ENCODE measurements around the gene CACNA2D4.
"Not testable (repeated sequence)": the region's sequence is repeated elsewhere in the genome, so short reads cannot be mapped to it uniquely, and the experiment has no call there.

Gene CACNA2D4, protein sequence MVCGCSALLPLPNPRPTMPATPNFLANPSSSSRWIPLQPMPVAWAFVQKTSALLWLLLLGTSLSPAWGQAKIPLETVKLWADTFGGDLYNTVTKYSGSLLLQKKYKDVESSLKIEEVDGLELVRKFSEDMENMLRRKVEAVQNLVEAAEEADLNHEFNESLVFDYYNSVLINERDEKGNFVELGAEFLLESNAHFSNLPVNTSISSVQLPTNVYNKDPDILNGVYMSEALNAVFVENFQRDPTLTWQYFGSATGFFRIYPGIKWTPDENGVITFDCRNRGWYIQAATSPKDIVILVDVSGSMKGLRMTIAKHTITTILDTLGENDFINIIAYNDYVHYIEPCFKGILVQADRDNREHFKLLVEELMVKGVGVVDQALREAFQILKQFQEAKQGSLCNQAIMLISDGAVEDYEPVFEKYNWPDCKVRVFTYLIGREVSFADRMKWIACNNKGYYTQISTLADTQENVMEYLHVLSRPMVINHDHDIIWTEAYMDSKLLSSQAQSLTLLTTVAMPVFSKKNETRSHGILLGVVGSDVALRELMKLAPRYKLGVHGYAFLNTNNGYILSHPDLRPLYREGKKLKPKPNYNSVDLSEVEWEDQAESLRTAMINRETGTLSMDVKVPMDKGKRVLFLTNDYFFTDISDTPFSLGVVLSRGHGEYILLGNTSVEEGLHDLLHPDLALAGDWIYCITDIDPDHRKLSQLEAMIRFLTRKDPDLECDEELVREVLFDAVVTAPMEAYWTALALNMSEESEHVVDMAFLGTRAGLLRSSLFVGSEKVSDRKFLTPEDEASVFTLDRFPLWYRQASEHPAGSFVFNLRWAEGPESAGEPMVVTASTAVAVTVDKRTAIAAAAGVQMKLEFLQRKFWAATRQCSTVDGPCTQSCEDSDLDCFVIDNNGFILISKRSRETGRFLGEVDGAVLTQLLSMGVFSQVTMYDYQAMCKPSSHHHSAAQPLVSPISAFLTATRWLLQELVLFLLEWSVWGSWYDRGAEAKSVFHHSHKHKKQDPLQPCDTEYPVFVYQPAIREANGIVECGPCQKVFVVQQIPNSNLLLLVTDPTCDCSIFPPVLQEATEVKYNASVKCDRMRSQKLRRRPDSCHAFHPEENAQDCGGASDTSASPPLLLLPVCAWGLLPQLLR
- total RNA-seq = 12.9 to 18.1 reads per million in 2 donors

DNA sequence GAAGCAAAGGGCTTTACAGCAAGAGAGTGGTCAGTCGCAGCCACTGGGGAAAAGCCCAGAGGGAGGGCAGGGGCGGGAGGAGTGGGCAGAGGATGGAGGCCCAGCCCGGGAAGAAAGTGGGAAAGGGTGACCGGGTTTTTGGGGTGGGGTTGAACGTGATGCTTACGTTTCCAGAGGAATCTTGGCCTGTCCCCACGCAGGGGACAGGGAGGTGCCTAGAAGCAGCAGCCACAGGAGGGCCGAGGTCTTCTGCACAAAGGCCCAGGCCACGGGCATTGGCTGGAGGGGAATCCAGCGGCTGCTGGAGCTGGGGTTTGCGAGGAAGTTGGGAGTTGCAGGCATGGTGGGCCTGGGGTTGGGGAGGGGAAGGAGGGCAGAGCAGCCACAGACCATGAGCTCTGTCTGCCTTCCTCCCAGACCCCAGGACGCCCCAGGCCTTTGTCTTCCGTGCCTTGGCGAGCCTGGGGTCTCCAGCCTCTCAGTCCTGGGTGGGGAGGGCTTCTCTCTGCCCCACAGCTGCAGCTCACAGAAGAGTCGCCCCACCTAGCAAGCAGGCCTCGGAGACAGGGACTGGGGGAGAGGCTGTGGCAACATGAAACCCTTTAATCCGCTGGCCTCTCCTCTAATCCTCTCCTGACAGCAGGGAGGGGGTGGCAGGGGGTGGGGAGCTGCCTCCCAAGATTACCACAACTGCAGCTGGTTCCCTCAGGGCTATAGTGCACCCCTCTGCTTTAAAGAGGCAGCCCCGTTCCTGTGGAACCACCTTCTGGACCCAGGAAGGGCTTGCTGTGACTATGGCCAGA is at the start of gene CACNA2D4:
Gene CACNA2D4, minus strand, starts transcription at position 572 of the 803 bp plus-strand sequence. Its CDS starts 179 bp downstream, at position 393.
- DNase-seq = no peak

DNA sequence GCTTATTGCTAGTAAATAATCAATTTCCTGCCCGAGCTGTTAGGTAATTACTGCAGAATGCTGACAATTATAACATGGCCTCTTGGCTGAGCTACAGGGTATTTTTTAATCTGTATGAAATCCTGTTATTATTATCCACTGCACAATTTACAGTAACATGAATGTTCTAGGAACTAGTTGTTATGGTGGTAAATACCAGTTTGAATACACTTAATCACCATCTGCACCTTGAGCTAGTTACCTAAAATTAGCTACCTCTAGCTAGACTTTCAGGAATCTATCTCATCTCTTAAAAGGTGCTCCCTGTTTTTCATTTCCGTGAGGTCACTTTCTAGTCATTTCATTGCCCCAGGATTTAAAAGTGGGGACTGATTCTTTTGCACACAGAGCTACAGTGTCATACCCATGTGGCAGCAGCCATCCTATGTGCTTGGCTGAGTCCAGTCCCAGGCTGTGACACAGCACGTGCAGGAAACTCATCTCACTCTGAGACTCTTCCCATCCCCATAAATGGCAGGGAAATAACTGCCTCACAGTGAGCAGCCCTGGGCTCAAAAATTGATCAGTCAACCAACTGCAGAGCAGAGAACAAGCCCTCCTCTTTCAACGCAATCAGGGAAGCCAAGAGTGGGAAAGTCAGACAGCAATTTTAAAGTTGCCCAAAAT is 48.2 kb upstream of the CACNA2D4 start:
- DNase-seq = no peak

DNA sequence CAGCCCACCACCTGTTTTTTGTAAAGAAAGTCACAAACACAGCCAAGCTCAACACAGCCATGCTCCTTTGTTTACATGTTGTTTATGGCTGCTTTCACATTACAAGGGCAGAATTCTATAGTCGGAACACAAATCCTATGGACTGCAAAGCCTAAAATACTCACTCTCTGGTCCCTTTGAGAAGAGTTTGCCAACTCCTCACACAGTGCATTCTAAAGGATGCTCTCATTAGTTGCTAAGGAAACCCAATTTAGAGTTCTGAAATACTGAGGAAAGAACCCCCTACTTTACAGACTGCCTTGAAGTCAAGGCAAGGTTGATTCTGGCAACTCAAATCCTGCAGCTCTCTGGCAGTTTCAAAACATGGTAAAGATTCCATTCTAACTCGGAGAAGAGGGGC is 47.5 kb upstream of the CACNA2D4 start:
- no peak for DNase-seq

DNA sequence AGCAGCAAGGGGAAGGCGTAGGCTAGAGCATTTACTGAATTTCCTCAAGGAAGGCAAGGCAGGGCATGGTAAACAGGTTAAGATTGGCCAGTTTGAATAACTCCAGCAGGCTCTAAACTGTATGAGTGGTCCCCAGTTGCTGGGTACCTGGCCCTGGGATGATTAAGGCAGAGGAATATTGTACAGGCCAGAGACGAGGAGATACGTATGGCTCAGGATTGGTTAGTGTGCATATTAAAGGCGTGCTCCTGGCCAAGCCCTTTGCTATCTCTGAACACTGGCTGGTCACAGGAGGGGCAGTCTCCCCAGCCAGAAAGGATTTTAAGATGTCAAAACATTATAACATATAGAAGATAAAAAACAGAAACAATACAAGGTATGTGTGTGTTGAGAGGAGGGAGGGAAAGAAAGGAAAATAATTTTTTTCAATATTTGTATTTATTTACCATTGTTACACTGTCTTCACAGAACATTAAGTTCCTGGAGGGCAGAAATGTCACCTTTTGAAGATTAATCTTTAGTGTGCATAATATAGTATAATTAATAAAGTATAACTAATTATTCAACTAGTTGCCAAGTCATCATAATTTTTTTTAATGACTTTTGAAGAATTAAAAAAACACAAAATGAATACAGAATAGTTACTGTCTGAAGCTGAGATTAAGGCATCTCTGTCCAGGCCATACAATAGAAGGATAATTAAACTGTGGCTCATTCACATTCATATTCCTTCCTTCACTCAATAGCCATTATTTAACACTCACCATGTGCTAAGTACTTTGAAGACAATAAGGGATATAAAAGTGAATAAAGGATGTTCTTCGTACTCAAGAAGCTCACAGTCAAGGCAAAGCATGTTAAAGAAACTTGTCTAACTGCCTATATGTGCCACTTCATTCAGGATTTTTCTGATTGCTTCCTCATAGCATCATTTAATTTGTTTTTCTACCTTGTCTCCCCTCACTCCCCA is 43.9 kb upstream of the CACNA2D4 start:
- no peak for DNase-seq

DNA sequence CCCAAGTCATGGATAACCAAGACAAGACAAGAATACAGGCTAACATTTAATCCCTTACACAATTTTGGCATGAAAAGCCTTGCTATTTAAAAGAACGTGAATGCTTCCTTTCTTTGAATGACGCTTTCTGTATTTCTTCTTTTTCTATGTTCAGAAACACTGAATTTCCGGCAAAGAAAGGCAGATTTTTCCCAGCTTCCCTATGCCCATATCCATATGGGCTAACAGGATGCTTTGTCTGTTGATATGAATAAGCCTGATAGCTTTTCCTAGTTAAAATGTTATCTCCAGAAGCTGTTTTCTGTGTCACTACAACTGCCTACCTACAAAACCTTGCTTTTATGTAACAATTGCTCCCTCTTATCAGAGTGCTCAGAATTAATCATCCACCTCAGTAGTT is 38.3 kb upstream of the CACNA2D4 start:
- no peak for DNase-seq

DNA sequence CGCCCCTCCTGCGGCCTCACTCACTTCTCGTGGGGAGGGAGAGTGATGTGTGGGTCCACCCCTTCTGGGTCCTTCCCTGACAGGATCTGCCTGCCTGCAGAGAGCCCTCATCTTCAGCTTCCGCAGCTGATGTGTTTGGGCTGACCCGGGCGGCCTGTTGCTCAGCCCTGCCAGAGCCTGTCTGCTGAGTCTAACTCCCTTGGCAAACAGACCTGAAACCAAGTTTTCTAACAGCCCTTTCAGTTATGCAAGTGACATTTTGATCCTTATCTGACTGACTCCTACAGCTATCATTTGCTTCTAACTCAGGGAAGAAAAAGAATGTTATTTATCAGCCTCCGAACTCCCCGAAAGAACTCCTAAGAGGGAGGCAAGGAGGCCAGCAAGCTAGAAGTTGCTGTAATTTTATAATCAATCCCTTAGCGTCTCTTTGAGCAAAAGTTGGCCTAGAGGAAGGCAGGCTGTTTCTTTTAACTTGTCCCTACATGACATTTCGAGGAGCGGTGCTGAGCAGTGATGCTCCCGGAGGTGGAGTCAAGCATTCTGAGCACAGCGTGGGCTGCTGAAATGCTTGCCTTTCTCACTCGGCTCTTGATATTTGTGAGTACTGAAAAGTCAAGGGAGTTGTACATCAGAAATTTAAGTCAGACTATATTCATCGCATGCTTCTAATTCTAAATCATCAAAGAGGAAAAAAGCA is 31.5 kb upstream of the CACNA2D4 start:
- DNase-seq = no peak

DNA sequence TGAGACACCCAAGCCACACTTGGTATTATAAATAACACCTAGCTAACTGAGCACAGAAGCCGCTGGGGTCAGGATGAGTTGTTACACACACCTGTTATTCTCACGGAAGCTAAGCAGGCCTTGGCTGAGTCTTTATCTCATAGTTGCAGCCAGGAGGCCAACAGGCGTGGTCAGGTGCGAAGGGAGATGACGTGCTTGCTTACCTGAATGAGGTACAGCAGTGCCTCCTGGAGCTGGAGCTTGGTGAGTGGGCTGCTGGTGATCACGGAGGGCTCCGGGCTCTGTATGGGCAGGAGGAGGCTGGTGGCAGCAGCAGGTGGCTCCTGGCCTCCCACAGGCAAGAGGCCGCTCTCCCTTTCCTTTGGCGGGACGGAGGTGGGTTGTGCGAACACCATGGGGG is 30.4 kb upstream of the CACNA2D4 start:
- no peak for DNase-seq

DNA sequence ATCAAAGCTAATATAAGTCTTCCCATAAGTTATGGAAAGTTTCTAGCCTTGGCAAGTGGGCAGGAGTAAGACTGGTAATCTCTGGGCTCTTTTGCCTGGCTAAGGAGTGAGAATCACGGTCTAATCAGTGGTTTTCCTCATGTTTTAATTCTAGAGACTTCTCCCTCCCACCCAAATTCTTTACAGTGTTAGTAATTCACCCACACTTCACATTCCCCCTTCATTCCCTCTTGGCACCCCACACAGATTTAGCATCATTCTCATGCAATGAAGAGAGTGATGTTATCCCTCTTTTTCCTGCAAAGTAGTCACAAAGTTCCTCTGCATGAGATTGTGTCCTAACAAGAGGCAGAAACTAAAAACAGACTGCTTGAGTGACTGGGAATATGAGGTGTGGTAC is 28.6 kb upstream of the CACNA2D4 start:
- no peak for DNase-seq

DNA sequence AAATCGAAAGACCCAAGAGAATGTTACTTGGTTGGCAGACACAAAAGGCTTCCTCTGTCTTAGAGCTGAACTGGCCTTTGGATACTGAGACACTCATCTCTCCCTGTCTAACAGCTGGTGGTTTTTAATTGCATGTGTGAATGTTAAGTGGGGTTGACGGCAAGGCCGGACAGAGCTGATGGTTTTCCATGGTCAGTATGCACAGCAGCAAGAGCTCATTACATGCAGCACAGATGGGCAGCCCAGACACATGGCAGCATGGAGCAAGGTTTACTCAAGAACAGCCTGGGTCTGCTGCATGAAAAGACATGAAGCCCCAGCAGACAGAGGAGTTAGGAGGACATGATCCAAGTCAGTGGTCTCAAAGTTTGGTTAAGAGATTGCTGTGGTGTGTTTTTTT is 27.8 kb upstream of the CACNA2D4 start:
- DNase-seq = no peak

DNA sequence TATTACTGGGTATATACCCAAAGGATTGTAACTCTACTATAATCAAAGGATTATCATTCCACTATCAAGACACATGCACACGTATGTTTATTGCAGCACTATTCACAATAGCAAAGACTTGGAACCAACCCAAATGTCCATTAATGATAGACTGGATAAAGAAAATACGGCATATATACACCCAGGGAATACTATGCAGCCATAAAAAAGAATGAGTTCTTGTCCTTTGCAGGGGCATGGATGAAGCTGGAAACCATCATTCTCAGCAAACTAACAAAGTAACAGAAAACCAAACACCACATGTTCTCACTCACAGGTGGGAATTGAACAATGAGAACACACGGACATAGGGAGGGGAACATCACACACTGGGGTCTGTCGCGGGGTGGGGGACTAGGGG is 27.1 kb upstream of the CACNA2D4 start:
- not testable (repeated sequence) for DNase-seq

DNA sequence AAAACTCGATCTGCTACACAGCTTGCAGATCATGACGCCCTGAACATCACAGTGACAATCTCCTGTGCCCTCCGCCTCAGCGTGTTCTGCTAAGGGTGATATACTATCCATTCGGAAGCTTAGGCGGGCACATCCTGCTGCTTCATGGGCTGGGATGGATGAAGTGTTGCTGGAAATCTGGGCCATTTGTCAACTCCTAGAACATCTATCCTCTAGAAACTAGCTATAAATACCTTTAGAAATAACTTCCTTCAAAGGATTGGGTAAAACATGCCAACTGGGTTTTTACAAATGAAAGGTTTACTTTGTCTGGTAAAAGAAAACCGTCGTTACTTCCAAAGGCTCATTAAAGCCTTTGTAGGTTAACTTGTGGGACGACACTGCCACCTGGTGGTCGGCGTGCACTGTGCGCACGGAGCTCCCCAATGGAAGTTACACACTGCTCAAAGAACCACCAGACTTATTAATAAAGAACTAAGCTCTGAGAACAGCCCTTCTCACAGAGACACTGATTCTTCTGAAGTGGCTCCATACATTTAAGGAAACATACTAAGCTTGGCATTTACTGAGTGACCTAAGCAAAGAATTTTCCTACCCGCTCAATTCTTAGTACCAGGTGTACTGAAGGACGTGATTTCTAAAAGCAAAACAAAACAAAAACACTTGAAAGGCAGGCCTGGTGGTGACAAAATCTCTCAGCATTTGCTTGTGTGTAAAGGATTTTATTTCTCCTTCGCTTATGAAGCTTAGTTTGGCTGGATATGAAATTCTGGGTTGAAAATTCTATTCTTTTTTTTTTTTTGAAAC is 21.6 kb upstream of the CACNA2D4 start:
- DNase-seq = peak; percentile 95

DNA sequence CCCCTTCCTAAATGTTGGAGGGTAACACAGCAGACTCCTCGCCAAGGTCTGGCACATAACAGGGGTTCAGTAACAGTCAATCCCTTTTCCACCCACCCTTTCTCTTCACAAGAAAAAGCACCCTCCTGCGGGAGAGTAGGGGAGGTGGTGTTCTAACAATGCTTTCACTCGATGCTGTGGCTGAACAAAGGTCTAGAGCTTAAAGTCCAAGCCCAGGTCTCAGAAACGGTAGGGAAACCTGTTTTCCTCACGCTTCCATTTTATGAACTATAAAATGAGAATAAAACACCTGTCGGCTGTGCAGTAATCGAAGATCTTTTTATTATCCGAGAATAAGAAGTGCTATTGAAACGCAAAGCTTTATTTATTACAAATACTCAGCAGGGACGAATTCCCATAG is 20.9 kb upstream of the CACNA2D4 start:
- no peak for DNase-seq

DNA sequence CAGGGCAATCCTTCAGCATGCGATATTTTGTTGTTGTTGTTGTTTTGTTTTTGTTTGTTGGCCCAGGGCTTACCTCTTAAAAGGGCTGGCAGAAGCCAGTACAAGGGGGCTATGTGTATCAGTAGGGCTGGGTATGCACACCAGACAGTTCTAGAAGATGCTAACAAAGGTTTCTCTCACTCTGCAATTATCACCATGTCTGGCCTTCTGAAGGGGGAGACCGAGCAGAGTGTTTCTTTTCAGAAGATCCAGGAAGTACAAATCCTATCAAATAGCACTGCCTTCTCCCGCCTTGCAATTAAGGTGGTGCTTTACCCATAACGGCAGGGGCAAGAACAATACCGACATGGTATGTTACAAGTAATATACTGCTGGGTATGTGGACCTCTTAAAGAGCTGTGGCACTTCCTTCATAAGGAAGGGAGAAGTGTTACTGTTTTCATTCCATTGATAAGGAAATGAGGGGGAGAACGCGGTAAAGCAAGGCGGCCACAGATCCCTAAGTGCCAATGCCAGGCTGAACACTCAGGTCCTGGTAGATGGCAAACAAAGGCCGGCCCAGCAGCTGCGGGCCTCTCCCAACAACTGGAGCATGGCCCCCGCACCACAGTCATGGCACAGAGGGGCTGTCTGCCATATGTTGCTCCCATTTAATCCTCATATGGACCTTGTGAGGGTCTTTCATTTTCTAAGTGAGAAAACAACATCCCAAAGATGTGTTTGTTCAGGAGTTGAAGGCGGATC is 19.2 kb upstream of the CACNA2D4 start:
- DNase-seq = no peak

DNA sequence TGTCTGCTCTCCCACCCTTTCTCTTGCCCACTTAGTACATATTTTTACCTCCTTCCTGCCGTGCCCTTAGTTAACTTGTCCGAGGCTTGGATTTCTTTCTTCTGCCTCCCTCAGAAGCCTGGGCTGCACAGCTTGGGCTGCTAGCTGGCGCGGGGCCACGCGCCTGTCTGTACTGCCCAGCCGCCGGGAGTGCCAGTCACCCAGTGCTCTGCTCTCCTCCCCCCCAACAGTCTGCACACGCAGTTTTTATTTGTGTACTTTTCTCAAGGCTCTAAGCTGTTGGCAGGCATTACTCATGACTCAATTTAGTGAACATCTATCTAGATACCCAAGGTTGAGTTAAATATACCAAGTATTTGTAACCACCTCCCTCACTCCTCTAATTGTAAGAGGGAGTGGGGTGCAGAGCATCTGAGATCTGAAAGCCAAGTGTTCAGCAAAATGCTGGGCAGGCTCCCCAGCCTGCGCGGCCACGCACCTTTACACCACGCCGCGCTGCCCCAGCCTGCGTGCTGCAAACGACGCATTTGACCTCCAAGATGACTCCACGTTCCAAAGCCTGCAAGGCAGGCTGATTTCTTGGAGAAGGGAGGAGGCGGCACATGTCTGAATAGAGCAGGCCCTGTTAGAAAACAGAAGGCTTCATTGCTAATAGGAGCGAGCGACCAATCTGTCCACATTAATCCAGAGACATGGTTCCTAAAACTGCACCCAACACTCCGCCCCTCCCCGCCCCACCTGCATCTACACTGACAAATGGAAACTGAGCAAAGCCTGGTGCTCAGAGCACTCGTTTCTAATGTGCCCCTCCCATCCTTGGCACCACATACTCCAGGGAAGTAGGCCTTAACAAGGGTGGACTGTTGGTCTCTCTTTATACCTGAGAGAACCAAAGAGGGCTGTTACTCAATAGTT is 18.2 kb upstream of the CACNA2D4 start:
- no peak for DNase-seq

DNA sequence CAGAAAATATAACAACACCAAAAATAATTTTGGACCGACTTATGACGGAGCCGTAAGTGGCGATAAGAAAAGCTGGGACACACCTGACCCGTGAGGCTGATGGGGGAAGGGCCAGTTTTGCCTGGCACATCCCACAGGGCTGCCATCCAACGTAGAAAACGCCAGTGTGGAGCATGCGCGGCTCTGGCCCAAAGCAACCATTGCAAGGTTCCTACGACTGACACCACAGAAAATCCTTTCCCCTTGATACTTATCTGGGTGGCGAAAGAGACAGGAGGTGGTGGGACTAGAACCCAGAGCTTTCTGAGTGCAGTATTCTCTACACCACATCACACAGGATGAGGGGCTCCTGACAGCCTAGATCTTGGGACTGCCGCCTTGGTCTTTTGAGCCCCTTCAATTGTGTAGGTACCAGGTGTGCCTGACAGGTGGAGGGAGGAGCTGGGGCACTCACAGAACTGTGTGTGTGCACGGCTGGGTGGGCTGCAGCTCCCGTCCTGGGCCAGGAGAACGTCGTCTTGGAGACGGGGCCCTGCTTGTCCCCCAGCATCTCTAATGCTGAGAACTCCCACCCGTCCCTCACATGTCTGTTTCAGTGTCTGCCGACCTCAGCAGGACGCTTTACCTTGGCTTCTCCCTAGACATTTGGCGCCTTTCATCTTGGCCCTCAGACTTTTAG is 17.4 kb upstream of the CACNA2D4 start:
- DNase-seq = no peak

DNA sequence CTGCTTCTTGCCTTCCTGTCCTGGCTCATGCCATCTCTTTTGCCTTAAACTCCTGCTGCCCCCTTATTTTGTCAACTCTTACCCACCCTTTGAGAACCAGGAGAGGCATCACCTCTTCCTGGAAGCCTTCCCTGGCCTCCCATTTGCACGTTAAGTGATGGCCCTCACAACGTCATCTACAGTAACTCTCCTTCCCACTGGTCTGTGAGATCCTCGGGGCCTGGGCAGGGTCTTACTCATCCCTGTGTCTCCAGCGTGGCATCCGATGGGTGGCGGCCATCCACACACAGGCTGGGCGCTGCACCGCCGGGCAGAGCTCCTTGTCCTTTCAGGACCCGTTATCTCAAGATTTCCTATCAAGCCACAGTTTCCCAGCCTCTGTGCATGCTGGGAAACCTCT is 16.8 kb upstream of the CACNA2D4 start:
- no peak for DNase-seq

DNA sequence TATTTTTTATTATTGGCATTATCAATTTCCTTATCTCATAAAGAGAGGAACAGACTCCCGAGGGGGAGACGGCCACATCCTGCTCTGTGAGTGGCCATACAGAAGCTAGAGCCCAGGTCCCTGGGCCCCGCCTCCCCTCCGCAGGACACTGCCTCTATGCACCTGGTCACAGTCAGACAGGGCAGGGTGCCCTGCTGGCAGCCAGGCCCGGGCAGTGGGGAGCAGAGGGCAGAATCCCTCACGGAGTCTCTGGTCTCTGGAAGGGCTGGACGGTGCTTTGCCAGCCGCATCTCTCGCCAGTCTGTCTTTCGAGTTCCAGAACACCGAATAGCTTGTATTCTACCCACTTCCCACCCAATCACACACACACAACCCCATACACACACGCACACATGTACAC is 16.4 kb upstream of the CACNA2D4 start:
- no peak for DNase-seq
